Tibial nerve (tissue), 4 donors: ENCODE data around the gene CSF3.

Source experiments
- EP300 ChIP-seq, 2 donors: sonication (generic); formaldehyde crosslinking; IDR thresholded peaks; one replicate each; pipeline ENCODE4 v1.6.1; 2017; ENCODE audit warnings: antibody characterized with exemption in 2 of 2, mild to moderate bottlenecking in 1 of 2
- POLR2A ChIP-seq, 2 donors: fragments of 450-650 bp; IDR thresholded peaks; one replicate each; pipeline ENCODE4 v1.6.1; 2017; ENCODE audit warnings: antibody characterized with exemption in 2 of 2, mild to moderate bottlenecking in 2 of 2, moderate library complexity in 2 of 2
- TF ChIP-seq, protein P1 (sequence below), 5 experiments: fragments of 200-600 bp in 3 of 5; fragments of 450-650 bp in 2 of 5; sonication (generic) in 3 of 5; IDR thresholded peaks; one replicate each; pipeline ENCODE4 v1.5.1; 2016 to 2019; ENCODE audit warnings: antibody characterized with exemption in 5 of 5, mild to moderate bottlenecking in 3 of 5, moderate library complexity in 2 of 5

DNA sequence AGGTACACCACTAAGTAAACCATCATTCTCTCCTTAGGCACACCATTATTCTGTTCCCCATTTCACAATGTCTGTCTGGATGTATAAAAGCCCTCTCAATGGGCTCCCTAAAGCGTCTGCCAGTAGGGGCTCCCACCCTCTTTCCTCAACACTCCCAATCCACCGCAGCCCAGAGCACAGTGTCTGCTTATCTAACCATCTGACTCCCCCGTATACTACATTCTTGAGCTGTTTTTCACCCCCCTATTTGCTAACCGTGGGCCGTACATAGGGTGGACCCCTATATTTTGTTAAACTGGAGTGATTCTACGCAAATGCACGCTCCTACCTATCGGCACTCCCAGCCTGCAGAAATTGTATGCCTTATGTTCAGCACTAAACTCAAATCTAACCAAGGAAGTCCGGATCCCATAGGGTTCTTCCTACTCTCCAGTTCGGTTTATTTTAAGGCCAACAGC is 35.3 kb upstream of the CSF3 start:
- TF ChIP-seq POLR2A (IDR thresholded peaks at IDR 0.05) (no peak), EP300 (IDR thresholded peaks at IDR 0.05) (no peak)
- TF ChIP-seq, protein P1, sequence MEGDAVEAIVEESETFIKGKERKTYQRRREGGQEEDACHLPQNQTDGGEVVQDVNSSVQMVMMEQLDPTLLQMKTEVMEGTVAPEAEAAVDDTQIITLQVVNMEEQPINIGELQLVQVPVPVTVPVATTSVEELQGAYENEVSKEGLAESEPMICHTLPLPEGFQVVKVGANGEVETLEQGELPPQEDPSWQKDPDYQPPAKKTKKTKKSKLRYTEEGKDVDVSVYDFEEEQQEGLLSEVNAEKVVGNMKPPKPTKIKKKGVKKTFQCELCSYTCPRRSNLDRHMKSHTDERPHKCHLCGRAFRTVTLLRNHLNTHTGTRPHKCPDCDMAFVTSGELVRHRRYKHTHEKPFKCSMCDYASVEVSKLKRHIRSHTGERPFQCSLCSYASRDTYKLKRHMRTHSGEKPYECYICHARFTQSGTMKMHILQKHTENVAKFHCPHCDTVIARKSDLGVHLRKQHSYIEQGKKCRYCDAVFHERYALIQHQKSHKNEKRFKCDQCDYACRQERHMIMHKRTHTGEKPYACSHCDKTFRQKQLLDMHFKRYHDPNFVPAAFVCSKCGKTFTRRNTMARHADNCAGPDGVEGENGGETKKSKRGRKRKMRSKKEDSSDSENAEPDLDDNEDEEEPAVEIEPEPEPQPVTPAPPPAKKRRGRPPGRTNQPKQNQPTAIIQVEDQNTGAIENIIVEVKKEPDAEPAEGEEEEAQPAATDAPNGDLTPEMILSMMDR (IDR thresholded peaks at IDR 0.05): no peak
